CD4-positive, CD25-positive, alpha-beta regulatory T cell (primary cell): ENCODE data around the gene SH3RF1. TPM values are rescaled to one million over a fixed set of nuclear protein-coding genes. Genes with fewer than 3 reads are reported as not detected.

ENCODE experiments used
- ATAC-seq, 2 donors: fragments of 150-1000 bp; cut with Tn5 transposase; one replicate each; pipeline ENCODE4 v1.10.0; 2021; ENCODE audit warnings: low read depth in 2 of 2, moderate number of reproducible peaks in 2 of 2, moderate library complexity in 1 of 2
- DNase-seq, 3 donors: peaks; one replicate each; pipeline versions ENCODE4 v3.0.0 to v3.0.0-alpha.2; 2012 to 2022; ENCODE audit warnings: mixed read lengths in 1 of 3
- H3K27ac ChIP-seq: one replicate; pipeline ENCODE4 v1.7.0; 2013; ENCODE audit warnings: mild to moderate bottlenecking, low read length; ENCODE audit not compliant: insufficient read depth, poor library complexity, severe bottlenecking
- H3K27me3 ChIP-seq: one replicate; pipeline ENCODE4 v1.7.0; 2013; ENCODE audit warnings: low read length; ENCODE audit not compliant: control insufficient read depth, insufficient read depth
- H3K36me3 ChIP-seq: one replicate; pipeline ENCODE4 v1.7.0; 2013; ENCODE audit warnings: mild to moderate bottlenecking, low read length, moderate library complexity; ENCODE audit not compliant: control insufficient read depth, insufficient read depth
- H3K4me1 ChIP-seq: 2 replicates; pipeline ENCODE4 v1.7.0; 2013; ENCODE audit warnings: mild to moderate bottlenecking, low read length; ENCODE audit not compliant: insufficient read depth, control insufficient read depth, poor library complexity, severe bottlenecking
- H3K4me3 ChIP-seq: one replicate; pipeline ENCODE4 v1.7.0; 2013; ENCODE audit warnings: low read depth, mild to moderate bottlenecking, low read length, moderate library complexity
- H3K9me3 ChIP-seq, 2 experiments: 1 replicate in 1 of 2; 2 replicates in 1 of 2; pipeline ENCODE4 v1.7.0; 2013; ENCODE audit warnings: low read length in 2 of 2, mild to moderate bottlenecking in 1 of 2, moderate library complexity in 1 of 2; ENCODE audit not compliant: control insufficient read depth in 2 of 2
- H3K27ac Mint-ChIP-seq, 3 donors: one replicate each; pipeline ENCODE4 v1.8.0; 2020 to 2022; ENCODE audit warnings: mild to moderate bottlenecking in 3 of 3, mixed read lengths in 3 of 3, moderate library complexity in 2 of 3
- H3K27me3 Mint-ChIP-seq: one replicate; pipeline ENCODE4 v1.8.0; 2022; ENCODE audit warnings: mild to moderate bottlenecking, mixed read lengths
- H3K36me3 Mint-ChIP-seq: one replicate; pipeline ENCODE4 v1.8.0; 2020; ENCODE audit warnings: mixed read lengths
- H3K4me1 Mint-ChIP-seq, 4 donors: one replicate each; pipeline ENCODE4 v1.8.0; 2020 to 2022; ENCODE audit warnings: mixed read lengths in 4 of 4, mild to moderate bottlenecking in 1 of 4
- H3K4me3 Mint-ChIP-seq, 4 donors: one replicate each; pipeline ENCODE4 v1.8.0; 2020 to 2022; ENCODE audit warnings: mild to moderate bottlenecking in 4 of 4, mixed read lengths in 4 of 4, moderate library complexity in 3 of 4
- H3K9me3 Mint-ChIP-seq, 7 donors: one replicate each; pipeline ENCODE4 v1.8.0; 2020 to 2022; ENCODE audit warnings: mixed read lengths in 7 of 7, mild to moderate bottlenecking in 3 of 7, moderate library complexity in 2 of 7
- polyA plus RNA-seq, 4 donors: library from polyadenylated mRNA; unstranded; fragments of 300-500 nt; fragmentation: Illumina TruSeq; gene quantifications; one replicate each; pipeline ENCODE4 v1.2.3, GENCODE V29; 2021
- total RNA-seq: library from RNA; stranded (reverse); gene quantifications from one replicate; pipeline ENCODE4 v1.2.3, GENCODE V29; 2022

SH3RF1 gene
- total and polyA plus RNA-seq, 5 donors from 2014 or later, result 0.69 TPM; not detected in 4

GRCh38 chr4:169050284-169050683 lies 220.5 kb downstream of the SH3RF1 start:
- no peak overlapping the region for H3K27ac Mint-ChIP-seq
- no peaks in the 10 kb centered on the region for H3K4me1 Mint-ChIP-seq
- no peak overlapping the region for H3K4me3 ChIP-seq
- H3K4me3 Mint-ChIP-seq, result no peak overlapping the region
- ATAC-seq, result no peak
- DNase-seq, result no peak
- no peaks in the 10 kb centered on the region for H3K36me3 ChIP-seq
- H3K27me3 Mint-ChIP-seq, result no peaks in the 10 kb centered on the region
- no peak overlapping the region for H3K27ac ChIP-seq
- no peaks in the 10 kb centered on the region for H3K27me3 ChIP-seq
- no peaks in the 10 kb centered on the region for H3K4me1 ChIP-seq
- H3K9me3 Mint-ChIP-seq, result no peaks in the 10 kb centered on the region
- no peaks in the 10 kb centered on the region for H3K36me3 Mint-ChIP-seq
- H3K9me3 ChIP-seq, result no peaks in the 10 kb centered on the region

- Histone ChIP-seq H3K27ac (no peak overlapping the region), H3K9me3 (no peaks in the 10 kb centered on the region), H3K27me3 (no peaks in the 10 kb centered on the region), H3K36me3 (no peaks in the 10 kb centered on the region), H3K4me1 (no peaks in the 10 kb centered on the region), H3K4me3 (no peak overlapping the region)
- Mint-ChIP-seq H3K9me3 (no peaks in the 10 kb centered on the region), H3K27ac (no peak overlapping the region), H3K4me1 (no peaks in the 10 kb centered on the region), H3K36me3 (no peaks in the 10 kb centered on the region), H3K4me3 (no peak overlapping the region), H3K27me3 (no peaks in the 10 kb centered on the region)
- ATAC-seq (no peak), DNase-seq (no peak)
Observed at GRCh38 chr4:169048868-169049414, 221.8 kb downstream of the SH3RF1 start.

- Mint-ChIP-seq H3K27ac (no peak overlapping the region), H3K4me3 (no peak overlapping the region), H3K36me3 (no peaks in the 10 kb centered on the region), H3K4me1 (no peaks in the 10 kb centered on the region), H3K27me3 (no peaks in the 10 kb centered on the region), H3K9me3 (no peaks in the 10 kb centered on the region)
- Histone ChIP-seq H3K27me3 (no peaks in the 10 kb centered on the region), H3K9me3 (no peaks in the 10 kb centered on the region), H3K27ac (no peak overlapping the region), H3K4me3 (no peak overlapping the region), H3K4me1 (no peaks in the 10 kb centered on the region), H3K36me3 (no peaks in the 10 kb centered on the region)
- ATAC-seq, result no peak
- DNase-seq, result no peak
Observed at GRCh38 chr4:169047956-169048355, 222.8 kb downstream of the SH3RF1 start.

GRCh38 chr4:169045862-169046584 lies 224.7 kb downstream of the SH3RF1 start:
- no peak overlapping the region for H3K4me3 ChIP-seq
- Mint-ChIP-seq H3K4me1 (no peaks in the 10 kb centered on the region), H3K9me3 (no peaks in the 10 kb centered on the region), H3K27ac (no peak overlapping the region), H3K36me3 (no peaks in the 10 kb centered on the region), H3K27me3 (peaks cover 7% of the 10 kb centered on the region), H3K4me3 (no peak overlapping the region)
- ATAC-seq, result no peak
- H3K36me3 ChIP-seq, result no peaks in the 10 kb centered on the region
- no peaks in the 10 kb centered on the region for H3K4me1 ChIP-seq
- H3K9me3 ChIP-seq, result no peaks in the 10 kb centered on the region
- no peaks in the 10 kb centered on the region for H3K27me3 ChIP-seq
- DNase-seq, result no peak
- no peak overlapping the region for H3K27ac ChIP-seq

- Histone ChIP-seq H3K27me3 (no peaks in the 10 kb centered on the region), H3K36me3 (no peaks in the 10 kb centered on the region), H3K4me3 (no peak overlapping the region), H3K4me1 (no peaks in the 10 kb centered on the region), H3K27ac (no peak overlapping the region), H3K9me3 (no peaks in the 10 kb centered on the region)
- Mint-ChIP-seq H3K9me3 (no peaks in the 10 kb centered on the region), H3K36me3 (no peaks in the 10 kb centered on the region), H3K27me3 (peaks cover 7% of the 10 kb centered on the region), H3K27ac (no peak overlapping the region), H3K4me3 (no peak overlapping the region), H3K4me1 (no peaks in the 10 kb centered on the region)
- no peak for DNase-seq
- no peak for ATAC-seq
Observed at GRCh38 chr4:169044714-169045447, 225.9 kb downstream of the SH3RF1 start.
